Vagina (tissue), 2 donors: ENCODE data around the gene TANC2.

ENCODE experiments used
- CTCF ChIP-seq, 3 experiments: fragments of 450-650 bp in 2 of 3; fragments of 200-600 bp in 1 of 3; sonication (generic) in 1 of 3; IDR thresholded peaks; one replicate each; pipeline ENCODE4 v1.5.1; 2017 to 2019; ENCODE audit warnings: antibody characterized with exemption in 3 of 3, mild to moderate bottlenecking in 2 of 3, moderate library complexity in 2 of 3
- POLR2A ChIP-seq, 2 donors: fragments of 450-650 bp; IDR thresholded peaks; one replicate each; pipeline ENCODE4 v1.6.1; 2017; ENCODE audit warnings: antibody characterized with exemption in 2 of 2, mild to moderate bottlenecking in 2 of 2, moderate library complexity in 2 of 2

- TF ChIP-seq CTCF (IDR thresholded peaks at IDR 0.05) (no peak), POLR2A (IDR thresholded peaks at IDR 0.05) (no peak)
Observed at GRCh38 chr17:62987136-62987535, 21.1 kb downstream of the TANC2 start.
